ENCODE measurements around the gene SYCE3. TPM values are rescaled to one million over a fixed set of nuclear protein-coding genes. Genes with fewer than 3 reads are reported as not detected.

The SYCE3 gene
- total and polyA plus RNA-seq, 2 donors (not counting 3 experiments of a cell fraction or from before 2014, with no cell fraction given), result not detected

GRCh38 chr22:50607659-50608020 lies 44.9 kb upstream of the SYCE3 start:
- dilution Hi-C loops (cut with MboI; ENCODE audit: extremely low pct_ligation_motif_present, low sequenced_read_pairs) (no loop called here), intact Hi-C loops (cut with micrococcal nuclease) (no loop called here)
- no peak overlapping the region for H3K27ac ChIP-seq (ENCODE audit: insufficient read depth, low read depth, low read length)
- TF ChIP-seq EZH2 (IDR thresholded peaks at IDR 0.05; ENCODE audit: borderline replicate concordance, low read depth, low read length, severe bottlenecking) (no peak), FOS (IDR thresholded peaks at IDR 0.05; ENCODE audit: borderline replicate concordance, insufficient read depth, low read length) (no peak), JUN (IDR thresholded peaks at IDR 0.05; ENCODE audit: borderline replicate concordance, insufficient read depth, insufficient read length, low read depth) (no peak), POLR2AphosphoS5 (IDR thresholded peaks at IDR 0.05; ENCODE audit: insufficient read depth, low read depth, low read length) (no peak), GATA2 (IDR thresholded peaks at IDR 0.05; ENCODE audit: insufficient read depth, insufficient read length, low read depth, low read length) (no peak), MYC (IDR thresholded peaks at IDR 0.05; ENCODE audit: low read depth, low read length) (no peak), POLR2A (IDR thresholded peaks at IDR 0.05; ENCODE audit: low read depth, low read length) (no peak), CTCF (IDR thresholded peaks at IDR 0.05; ENCODE audit: extremely low read depth in 1 of 2, insufficient read depth in 1 of 2, low read depth in 1 of 2, low read length in 2 of 2) (no peak)
- TF ChIP-seq, protein P1, sequence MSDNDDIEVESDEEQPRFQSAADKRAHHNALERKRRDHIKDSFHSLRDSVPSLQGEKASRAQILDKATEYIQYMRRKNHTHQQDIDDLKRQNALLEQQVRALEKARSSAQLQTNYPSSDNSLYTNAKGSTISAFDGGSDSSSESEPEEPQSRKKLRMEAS (IDR thresholded peaks at IDR 0.05; ENCODE audit: insufficient read depth, insufficient read length), result no peak
- H3K9me1 ChIP-seq (replicated peaks; ENCODE audit: control insufficient read depth, extremely low read depth, insufficient read depth, low read length), result no peaks in the 10 kb centered on the region
- POLR2A ChIA-PET, result no interaction called here
- H3K4me3 ChIP-seq (replicated peaks in 1 of 3; ENCODE audit: insufficient read depth in 1 of 3, low read depth in 1 of 3, low read length in 3 of 3), result no peak overlapping the region
- CTCF ChIA-PET, result interaction anchor here (3.0 kb wide), 1 partner anchor 13 kb away, joined by 18 read pairs; no protein-coding TSS in a partner anchor
- DNase-seq (ENCODE audit: low read depth, low spot score) (no peak), FAIRE-seq (no peak)
- H3K9me3 ChIP-seq (replicated peaks; ENCODE audit: control insufficient read depth, insufficient read depth, low read length), result no peaks in the 10 kb centered on the region
- H4K20me1 ChIP-seq (replicated peaks; ENCODE audit: control insufficient read depth, extremely low read depth, insufficient read depth, low read length), result no peaks in the 10 kb centered on the region
- no TSS peak for BruUV-seq (replicated peaks)
- peaks cover 18 to 26% of the 10 kb centered on the region in 2 experiments for H3K27me3 ChIP-seq (ENCODE audit: control insufficient read depth in 2 of 2, insufficient read depth in 2 of 2, low read length in 2 of 2)
- H3K4me2 ChIP-seq (ENCODE audit: insufficient read depth, low read length), result no peak overlapping the region
- H3K36me3 ChIP-seq (ENCODE audit: control insufficient read depth in 2 of 2, extremely low read depth in 1 of 2, insufficient read depth in 2 of 2, low read length in 2 of 2), result no peaks in the 10 kb centered on the region
- no peaks in the 10 kb centered on the region for H3K79me2 ChIP-seq (ENCODE audit: control insufficient read depth, insufficient read depth, low read length)
- H3K9ac ChIP-seq (replicated peaks; ENCODE audit: extremely low read depth, insufficient read depth, low read length), result no peak overlapping the region
- H3K4me1 ChIP-seq (ENCODE audit: control insufficient read depth, extremely low read depth, insufficient read depth, low read length), result no peaks in the 10 kb centered on the region
- no peak overlapping the region for H2AFZ ChIP-seq (ENCODE audit: low read depth, low read length)
